ENCODE results near the gene MAL. TPM values are rescaled to one million over a fixed set of nuclear protein-coding genes. Genes with fewer than 3 reads are reported as not detected.
"Not testable (repeated sequence)": the region's sequence is repeated elsewhere in the genome, so short reads cannot be mapped to it uniquely, and the experiment has no call there.

The MAL gene
- total RNA-seq, 2 experiments from 2014 or later: 35.4 to 43.3 TPM

- H3K4me3 Mint-ChIP-seq: no peak overlapping the region
- peaks cover 21% of the 10 kb centered on the region for H3K36me3 Mint-ChIP-seq (ENCODE audit: low read depth)
- ATAC-seq: no peak
- no peaks in the 10 kb centered on the region for H3K27me3 Mint-ChIP-seq
- H3K9me3 Mint-ChIP-seq (ENCODE audit: low read depth): peaks cover 32% of the 10 kb centered on the region
- no peak for DNase-seq
- CTCF ChIA-PET: no interaction called here
- peak overlapping the region; percentile 85 for H3K27ac Mint-ChIP-seq
- POLR2A ChIA-PET: no interaction called here
- intact Hi-C loops (cut with DNase I, micrococcal nuclease): no loop called here
- H3K4me1 Mint-ChIP-seq: peaks cover 83% of the 10 kb centered on the region
Observed at GRCh38 chr2:95036596-95037383, 11.3 kb downstream of the MAL start.

GRCh38 chr2:95037384-95037839 is 11.9 kb downstream of the MAL start:
- CTCF ChIA-PET: no interaction called here
- H3K36me3 Mint-ChIP-seq (ENCODE audit: low read depth): peaks cover 21% of the 10 kb centered on the region
- ATAC-seq: no peak

GRCh38 chr2:95037841-95038585 is 12.5 kb downstream of the MAL start:
- Mint-ChIP-seq H3K36me3 (ENCODE audit: low read depth) (peaks cover 21% of the 10 kb centered on the region), H3K9me3 (ENCODE audit: low read depth) (peaks cover 32% of the 10 kb centered on the region), H3K27ac (peak overlapping the region; percentile 85), H3K4me1 (peaks cover 89% of the 10 kb centered on the region)
- CTCF ChIA-PET; H3K27me3 Mint-ChIP-seq; DNase-seq; intact Hi-C loops (cut with DNase I, micrococcal nuclease); H3K4me3 Mint-ChIP-seq; POLR2A ChIA-PET; ATAC-seq: not testable (repeated sequence)

More at GRCh38 chr2:95037384-95037839, 11.9 kb downstream of the MAL start:
- peak overlapping the region; percentile 85 for H3K27ac Mint-ChIP-seq
- H3K4me3 Mint-ChIP-seq: no peak overlapping the region
- no peak for DNase-seq
- intact Hi-C loops (cut with DNase I, micrococcal nuclease): no loop called here
- no peaks in the 10 kb centered on the region for H3K27me3 Mint-ChIP-seq
- H3K4me1 Mint-ChIP-seq: peaks cover 87% of the 10 kb centered on the region
- POLR2A ChIA-PET: no interaction called here
- peaks cover 32% of the 10 kb centered on the region for H3K9me3 Mint-ChIP-seq (ENCODE audit: low read depth)

- no peak for ATAC-seq
- intact Hi-C loops (cut with DNase I, micrococcal nuclease): no loop called here
- H3K9me3 Mint-ChIP-seq (ENCODE audit: low read depth): peaks cover 32% of the 10 kb centered on the region
- DNase-seq: no peak
- ChIA-PET POLR2A (no interaction called here), CTCF (interaction anchor here (3.1 kb wide), 1 partner anchor 40 kb away, joined by 17 read pairs; no protein-coding TSS in a partner anchor)
- H3K4me1 Mint-ChIP-seq: peaks cover 90% of the 10 kb centered on the region
- H3K27ac Mint-ChIP-seq: peak overlapping the region; percentile 85
- no peaks in the 10 kb centered on the region for H3K27me3 Mint-ChIP-seq
- peaks cover 21% of the 10 kb centered on the region for H3K36me3 Mint-ChIP-seq (ENCODE audit: low read depth)
- no peak overlapping the region for H3K4me3 Mint-ChIP-seq
Observed at GRCh38 chr2:95038635-95039298, 13.3 kb downstream of the MAL start.

- no peaks in the 10 kb centered on the region for H3K27me3 Mint-ChIP-seq
- H3K36me3 Mint-ChIP-seq (ENCODE audit: low read depth): peaks cover 21% of the 10 kb centered on the region
- intact Hi-C loops (cut with DNase I, micrococcal nuclease): no loop called here
- peaks cover 32% of the 10 kb centered on the region for H3K9me3 Mint-ChIP-seq (ENCODE audit: low read depth)
- CTCF ChIA-PET: interaction anchor here (1.3 to 3.1 kb wide), 2 partner anchors 37 to 39 kb away, joined by 3 to 17 read pairs; no protein-coding TSS in a partner anchor
- peaks cover 88% of the 10 kb centered on the region for H3K4me1 Mint-ChIP-seq
- ATAC-seq (no peak), DNase-seq (peak; percentile 56)
- no peak overlapping the region for H3K4me3 Mint-ChIP-seq
- H3K27ac Mint-ChIP-seq: peak overlapping the region; percentile 85
- POLR2A ChIA-PET: no interaction called here
Observed at GRCh38 chr2:95039363-95039762, 13.9 kb downstream of the MAL start.

- H3K36me3 Mint-ChIP-seq (ENCODE audit: low read depth): peaks cover 21% of the 10 kb centered on the region
- H3K27me3 Mint-ChIP-seq: no peaks in the 10 kb centered on the region
- H3K9me3 Mint-ChIP-seq (ENCODE audit: low read depth): peaks cover 32% of the 10 kb centered on the region
- DNase-seq (no peak), ATAC-seq (no peak)
- intact Hi-C loops (cut with DNase I, micrococcal nuclease): loop anchor here in 1 of 2 experiments (2.0 to 5.0 kb wide), 2 partner anchors 17 to 37 kb away; no protein-coding TSS in a partner anchor
- H3K4me1 Mint-ChIP-seq: peaks cover 82% of the 10 kb centered on the region
- CTCF ChIA-PET: interaction anchor here (0.8 to 6.2 kb wide), 4 partner anchors 16 to 39 kb away, joined by 3 to 53 read pairs (median 11); partner anchors contain the start of gene MAL
- H3K27ac Mint-ChIP-seq: peak overlapping the region; percentile 23
- no peak overlapping the region for H3K4me3 Mint-ChIP-seq
- POLR2A ChIA-PET: no interaction called here
Observed at GRCh38 chr2:95039978-95040377, 14.5 kb downstream of the MAL start.

GRCh38 chr2:95040426-95040825 is 14.9 kb downstream of the MAL start:
- no peak for ATAC-seq

GRCh38 chr2:95041060-95041823 is 15.7 kb downstream of the MAL start:
- Mint-ChIP-seq H3K27me3 (no peaks in the 10 kb centered on the region), H3K4me3 (no peak overlapping the region), H3K9me3 (ENCODE audit: low read depth) (peaks cover 31% of the 10 kb centered on the region), H3K4me1 (peaks cover 77% of the 10 kb centered on the region), H3K27ac (peak overlapping the region; percentile 42), H3K36me3 (ENCODE audit: low read depth) (peaks cover 21% of the 10 kb centered on the region)
- ChIA-PET POLR2A (no interaction called here), CTCF (interaction anchor here (0.7 to 6.2 kb wide), 8 partner anchors 9 to 113 kb away, joined by 3 to 53 read pairs (median 5); partner anchors contain the start of gene MAL)
- intact Hi-C loops (cut with DNase I, micrococcal nuclease): loop anchor here in 1 of 2 experiments (2.0 to 5.0 kb wide), 2 partner anchors 18 to 36 kb away; no protein-coding TSS in a partner anchor
- DNase-seq: peak; percentile 50
- ATAC-seq: peak; percentile 59

More at GRCh38 chr2:95040426-95040825, 14.9 kb downstream of the MAL start:
- peaks cover 78% of the 10 kb centered on the region for H3K4me1 Mint-ChIP-seq
- no peak overlapping the region for H3K4me3 Mint-ChIP-seq
- H3K27ac Mint-ChIP-seq: peak overlapping the region; percentile 9
- peaks cover 32% of the 10 kb centered on the region for H3K9me3 Mint-ChIP-seq (ENCODE audit: low read depth)
- DNase-seq: no peak
- ChIA-PET CTCF (interaction anchor here (0.8 to 6.2 kb wide), 4 partner anchors 16 to 38 kb away, joined by 3 to 53 read pairs (median 11); partner anchors contain the start of gene MAL), POLR2A (no interaction called here)
- H3K36me3 Mint-ChIP-seq (ENCODE audit: low read depth): peaks cover 21% of the 10 kb centered on the region
- H3K27me3 Mint-ChIP-seq: no peaks in the 10 kb centered on the region
- intact Hi-C loops (cut with DNase I, micrococcal nuclease): loop anchor here in 1 of 2 experiments (2.0 to 5.0 kb wide), 2 partner anchors 18 to 37 kb away; no protein-coding TSS in a partner anchor

GRCh38 chr2:95041824-95042442 is 16.4 kb downstream of the MAL start:
- H3K27me3 Mint-ChIP-seq: no peaks in the 10 kb centered on the region
- CTCF ChIA-PET: interaction anchor here (0.7 to 6.2 kb wide), 8 partner anchors 8 to 113 kb away, joined by 3 to 53 read pairs (median 5); partner anchors contain the start of gene MAL
- peaks cover 24% of the 10 kb centered on the region for H3K9me3 Mint-ChIP-seq (ENCODE audit: low read depth)
- H3K36me3 Mint-ChIP-seq (ENCODE audit: low read depth): peaks cover 16% of the 10 kb centered on the region
- H3K4me1 Mint-ChIP-seq: peaks cover 76% of the 10 kb centered on the region
- POLR2A ChIA-PET: no interaction called here
- peak overlapping the region; percentile 42 for H3K27ac Mint-ChIP-seq
- ATAC-seq (peak; percentile 56), DNase-seq (peak; percentile 46)
- H3K4me3 Mint-ChIP-seq: no peak overlapping the region
- intact Hi-C loops (cut with DNase I, micrococcal nuclease): loop anchor here (2.0 to 5.0 kb wide), 3 partner anchors 19 to 35 kb away; no protein-coding TSS in a partner anchor
